HepG2 (cell line): ENCODE data around the gene TBRG4. TPM values are rescaled to one million over a fixed set of nuclear protein-coding genes. Genes with fewer than 3 reads are reported as not detected.

Source experiments
- ATAC-seq: fragments of 200-7000 bp; cut with Tn5 transposase; 3 replicates; pipeline ENCODE4 v1.9.1; 2020; ENCODE audit warnings: mild to moderate bottlenecking, moderate library complexity
- BruUV-seq: library from RNA; stranded (reverse); fragments of 400-500 nt; replicated peaks from 2 replicates; lab custom pipeline; 2021; lab: Mats Ljungman, UMichigan
- CTCF ChIA-PET: fragments of 300-600 bp; formaldehyde crosslinking; extraction: SDS; loops from one replicate; lab custom pipeline; 2021; ENCODE audit warnings: low total read pairs, inconsistent platforms, low intra/inter-chr PET ratio; lab: Yijun Ruan, JAX
- POLR2A ChIA-PET: fragments of 350-600 bp; sonication (Branson Sonifier 250); formaldehyde crosslinking; loops from one replicate; lab custom pipeline; 2020; ENCODE audit warnings: antibody characterized with exemption, inconsistent platforms; lab: Yijun Ruan, JAX
- DNase-seq: peaks from one replicate; pipeline ENCODE4 v3.0.0-alpha.2; 2015; ENCODE audit warnings: low spot score
- FAIRE-seq: peaks from 3 replicates; lab custom pipeline; 2011; peaks lifted over from hg19 to GRCh38; lab: Jason Lieb, UNC
- H2AFZ ChIP-seq: one replicate; pipeline ENCODE4 v1.6.1; 2011; ENCODE audit warnings: low read length, inconsistent platforms
- H3K27ac ChIP-seq: fragments of 300-600 bp; 3 replicates; pipeline ENCODE4 v1.8.0; 2011; ENCODE audit warnings: mixed run types, mild to moderate bottlenecking, mixed read lengths, low read length, inconsistent platforms; ENCODE audit not compliant: insufficient read depth; ENCODE audit errors: extremely low read length
- H3K27me3 ChIP-seq, 2 experiments: fragments of 200-600 bp in 1 of 2; 2 replicates in 1 of 2; 3 replicates in 1 of 2; pipeline versions ENCODE4 v1.6.0 to v1.8.0; 2011; ENCODE audit warnings: low read length in 2 of 2, mild to moderate bottlenecking in 2 of 2, moderate library complexity in 2 of 2, inconsistent platforms in 1 of 2; ENCODE audit not compliant: insufficient read depth in 2 of 2, control insufficient read depth in 1 of 2
- H3K36me3 ChIP-seq, 2 experiments: fragments of 200-600 bp in 1 of 2; replicated peaks in 1 of 2; 2 replicates in 1 of 2; 3 replicates in 1 of 2; pipeline versions ENCODE4 v1.5.1 to v1.8.0; 2011; ENCODE audit warnings: low read length in 2 of 2, inconsistent platforms in 1 of 2; ENCODE audit not compliant: insufficient read depth in 2 of 2, control insufficient read depth in 1 of 2
- H3K4me1 ChIP-seq: 2 replicates; pipeline ENCODE4 v1.5.1; 2012; ENCODE audit warnings: low read length, inconsistent platforms; ENCODE audit not compliant: insufficient read depth
- H3K4me2 ChIP-seq: 2 replicates; pipeline ENCODE4 v1.6.0; 2011; ENCODE audit warnings: low read depth, low read length, inconsistent platforms
- H3K4me3 ChIP-seq, 3 experiments: fragments of 200-600 bp in 1 of 3; sonication (generic), shearing (Covaris generic) in 1 of 3; replicated peaks in 1 of 3; 2 replicates each; pipeline ENCODE4 v1.5.1; 2011 to 2016; ENCODE audit warnings: low read length in 3 of 3, inconsistent platforms in 2 of 3, low read depth in 2 of 3, mild to moderate bottlenecking in 2 of 3, control low read depth in 1 of 3, mixed read lengths in 1 of 3; ENCODE audit not compliant: insufficient read depth in 1 of 3
- H3K79me2 ChIP-seq: one replicate; pipeline ENCODE4 v1.6.1; 2011; ENCODE audit warnings: low read length, inconsistent platforms; ENCODE audit not compliant: insufficient read depth
- H3K9ac ChIP-seq: 2 replicates; pipeline ENCODE4 v1.6.0; 2011; ENCODE audit warnings: mild to moderate bottlenecking, low read depth, low read length, inconsistent platforms; ENCODE audit not compliant: insufficient read depth
- H3K9me3 ChIP-seq: 2 replicates; pipeline ENCODE4 v1.5.1; 2012; ENCODE audit warnings: mild to moderate bottlenecking, low read length
- H4K20me1 ChIP-seq: 2 replicates; pipeline ENCODE4 v1.6.0; 2011; ENCODE audit warnings: inconsistent platforms, mild to moderate bottlenecking, low read length, moderate library complexity; ENCODE audit not compliant: insufficient read depth
- ATF6 ChIP-seq: sonication (generic); formaldehyde crosslinking; conservative IDR thresholded peaks from 2 replicates; pipeline ENCODE4 v1.4.0; 2020; ENCODE audit warnings: missing genetic modification reagents
- CHD4 ChIP-seq: fragments of 200-600 bp; sonication (generic); IDR thresholded peaks from 2 replicates; pipeline ENCODE4 v1.7.0; 2017; ENCODE audit warnings: mild to moderate bottlenecking, low read length, borderline replicate concordance
- HNF4G ChIP-seq, 2 experiments: sonication (generic) in 1 of 2; formaldehyde crosslinking in 1 of 2; IDR thresholded peaks; 2 replicates each; pipeline versions ENCODE4 v1.4.0 to v1.6.1; 2011 to 2020; ENCODE audit warnings: borderline replicate concordance in 2 of 2, low read depth in 2 of 2, mild to moderate bottlenecking in 2 of 2, low read length in 1 of 2, missing genetic modification reagents in 1 of 2, moderate library complexity in 1 of 2
- MLLT10 ChIP-seq: sonication (generic); formaldehyde crosslinking; IDR thresholded peaks from 2 replicates; pipeline ENCODE4 v1.4.0; 2020; ENCODE audit warnings: missing genetic modification reagents
- ZBTB10 ChIP-seq: sonication (generic); formaldehyde crosslinking; IDR thresholded peaks from 2 replicates; pipeline ENCODE4 v1.4.0; 2020; ENCODE audit warnings: missing genetic modification reagents, borderline replicate concordance
- ZFX ChIP-seq: sonication (generic); formaldehyde crosslinking; IDR thresholded peaks from 2 replicates; pipeline ENCODE4 v1.4.0; 2020; ENCODE audit warnings: mild to moderate bottlenecking, low read depth, missing genetic modification reagents, moderate library complexity
- ZNF121 ChIP-seq: sonication (generic); formaldehyde crosslinking; IDR thresholded peaks from 2 replicates; pipeline ENCODE4 v1.5.0; 2020; ENCODE audit warnings: mild to moderate bottlenecking, missing genetic modification reagents
- ZNF501 ChIP-seq: sonication (generic); formaldehyde crosslinking; IDR thresholded peaks from 2 replicates; pipeline ENCODE4 v1.5.1; 2020; ENCODE audit warnings: mild to moderate bottlenecking, moderate library complexity, missing genetic modification reagents
- WGBS: methylation state at CpG from one replicate; pipeline ENCODE4 v1.1.6; 2017; ENCODE audit warnings: low lambda C conversion rate; 5-methylcytosine and 5-hydroxymethylcytosine counted together
- in situ Hi-C: cut with HindIII; loops from 2 replicates; pipeline ENCODE4 v1.10.0; 2017; ENCODE audit warnings: low pct_unique_long_range_greater_than_20kb; ENCODE audit not compliant: extremely low pct_ligation_motif_present
- intact Hi-C: fragments of 100-400 bp; cut with micrococcal nuclease; formaldehyde crosslinking; loops from one replicate; pipeline ENCODE4 v1.10.0; 2022; ENCODE audit not compliant: unreplicated experiment
- polyA plus RNA-seq, 8 experiments: library from polyadenylated mRNA; depleted of rRNA in 3 of 8; stranded (reverse) in 7 of 8; unstranded in 1 of 8; fragments of >200 nt; fragmentation: Illumina TruSeq in 4 of 8; extraction: Trizol in 4 of 8; gene quantifications; 2 replicates each; pipeline versions ENCODE4 v1.2.1 to v1.2.3, GENCODE V29; 2011 to 2016; ENCODE audit warnings: low read depth in 4 of 8, missing spikeins in 1 of 8, mixed read lengths in 1 of 8; ENCODE audit not compliant: insufficient read depth in 1 of 8
- total RNA-seq, 5 experiments: library from RNA; depleted of rRNA; stranded (reverse); fragments of >200 nt; fragmentation: Illumina TruSeq; extraction: Trizol; gene quantifications; 2 replicates each; pipeline ENCODE4 v1.2.3, GENCODE V29; 2016; ENCODE audit warnings: low read depth in 1 of 5

Gene TBRG4
- total and polyA plus RNA-seq, 2 of the 13 experiments (the other 11 are each of a cell fraction or from before 2014, with no cell fraction given) = 87.8 to 107 TPM

- ChIA-PET POLR2A (no interaction called here), CTCF (no interaction called here)
- Histone ChIP-seq H3K4me1 (no peaks in the 10 kb centered on the region), H3K4me2 (no peak overlapping the region), H3K27me3 (no peaks in the 10 kb centered on the region), H2AFZ (no peak overlapping the region), H3K27ac (no peak overlapping the region), H3K79me2 (peaks cover 7% of the 10 kb centered on the region), H3K4me3 (no peak overlapping the region), H3K36me3 (peaks cover 48 to 68% of the 10 kb centered on the region in 2 experiments), H3K9me3 (no peaks in the 10 kb centered on the region), H3K9ac (no peak overlapping the region), H4K20me1 (peaks cover 5% of the 10 kb centered on the region; the same call in 1 of the 2 replicates)
- no peak for ATAC-seq
- no peak for DNase-seq
- in situ Hi-C loops = no loop called here
- no peak for FAIRE-seq
- TF ChIP-seq HNF4G (IDR thresholded peaks at IDR 0.05; ENCODE audit: borderline replicate concordance, low read depth, low read length) = no peak
- no peak for TF ChIP-seq HNF4G (CRISPR knock-in tag; IDR thresholded peaks at IDR 0.05; ENCODE audit: borderline replicate concordance, low read depth)
- no peak for TF ChIP-seq ZNF121 (CRISPR knock-in tag)
- TF ChIP-seq ZBTB10 (CRISPR knock-in tag) = no peak
- no peak for TF ChIP-seq ZNF501 (CRISPR knock-in tag)
- TF ChIP-seq CHD4 = no peak
- no peak for TF ChIP-seq ZFX (CRISPR knock-in tag)
- no peak for TF ChIP-seq MLLT10 (CRISPR knock-in tag)
- TF ChIP-seq ATF6 (CRISPR knock-in tag) = no peak
- WGBS = 96% methylated on average over 9 of the region's 13 CpGs
- BruUV-seq = no TSS peak
- intact Hi-C loops = no loop called here
Measured at GRCh38 chr7:45100761-45101480, 10.6 kb downstream of the TBRG4 start.
